Kidney (tissue), 14 donors: ENCODE measurements around the gene FXYD1. TPM values are rescaled to one million over a fixed set of nuclear protein-coding genes. Genes with fewer than 3 reads are reported as not detected.

ENCODE experiments used
- DNase-seq, 5 donors: peaks; one replicate each; pipeline ENCODE4 v3.0.0-alpha.2; 2013 to 2020
- FAIRE-seq: peaks from 2 replicates; lab custom pipeline; 2012; peaks lifted over from hg19 to GRCh38; lab: Jason Lieb, UNC
- H3K27ac ChIP-seq, 2 donors: one replicate each; pipeline ENCODE4 v1.7.0; 2013; ENCODE audit warnings: low read depth in 2 of 2, low read length in 2 of 2, inconsistent platforms in 1 of 2
- H3K27me3 ChIP-seq: one replicate; pipeline ENCODE4 v1.7.1; 2013; ENCODE audit warnings: low read length, inconsistent platforms; ENCODE audit not compliant: control insufficient read depth, insufficient read depth
- H3K36me3 ChIP-seq, 3 donors: one replicate each; pipeline versions ENCODE4 v1.7.0 to v1.7.1; 2013; ENCODE audit warnings: low read length in 3 of 3, control low read depth in 1 of 3, inconsistent platforms in 1 of 3; ENCODE audit not compliant: insufficient read depth in 3 of 3, control insufficient read depth in 2 of 3
- H3K4me1 ChIP-seq, 3 donors: one replicate each; pipeline versions ENCODE4 v1.7.0 to v1.7.1; 2013; ENCODE audit warnings: low read length in 3 of 3, inconsistent platforms in 1 of 3, low read depth in 1 of 3; ENCODE audit not compliant: control insufficient read depth in 2 of 3, insufficient read depth in 2 of 3
- H3K4me3 ChIP-seq, 3 donors: one replicate each; pipeline versions ENCODE4 v1.7.0 to v1.8.1; 2013; ENCODE audit warnings: low read length in 3 of 3, control low read depth in 1 of 3, inconsistent platforms in 1 of 3
- H3K9ac ChIP-seq, 3 donors: one replicate each; pipeline versions ENCODE4 v1.7.0 to v1.7.1; 2013; ENCODE audit warnings: low read length in 3 of 3, control low read depth in 1 of 3, inconsistent platforms in 1 of 3
- H3K9me3 ChIP-seq, 3 donors: one replicate each; pipeline versions ENCODE4 v1.7.0 to v1.7.1; 2013; ENCODE audit warnings: low read length in 3 of 3, control low read depth in 1 of 3, inconsistent platforms in 1 of 3; ENCODE audit not compliant: control insufficient read depth in 2 of 3, insufficient read depth in 1 of 3
- intact Hi-C: fragments of 100-400 bp; cut with DNase I; formaldehyde crosslinking; loops from one replicate; pipeline ENCODE4 v1.11.1; 2022
- polyA plus RNA-seq: library from polyadenylated mRNA; stranded (reverse); fragments of 350-450 nt; fragmentation: Illumina TruSeq; extraction: RNeasy Lipid Tissue Mini Kit (QIAGEN cat#74804); gene quantifications from one replicate; pipeline ENCODE4 v1.2.3, GENCODE V29; 2014; ENCODE audit warnings: low read depth, low replicate concordance; ENCODE audit not compliant: insufficient read depth
- total RNA-seq: library from RNA; stranded (reverse); fragmentation: NEBNext Ultra II Directional; extraction: Animal tissue kit (Norgen Biotek cat#: 25700); gene quantifications from one replicate; pipeline ENCODE4 v1.2.1, GENCODE V29; 2021
- TF ChIP-seq, protein P1 (sequence below): IDR thresholded peaks from 3 replicates; pipeline ENCODE4 v1.5.1; 2012; ENCODE audit warnings: mild to moderate bottlenecking, moderate library complexity, borderline replicate concordance; ENCODE audit not compliant: insufficient read depth; ENCODE audit errors: extremely low read depth
- donor health status: control.
- donor health status: control.
- donor health status: control.
- donor health status: control.
- donor health status: control.
- donor health status: DM: yes; HTN: yes; CAD: no.
- donor health status: Normal renal cell carcinoma (clear cell type).

FXYD1 gene
- total and polyA plus RNA-seq, 2 donors from 2014 or later: 31.8 to 39.0 TPM

GRCh38 chr19:35109395-35110112 lies 29.1 kb upstream of the FXYD1 start:
- Histone ChIP-seq H3K9me3 (peaks cover 0 to 4% (median 3%) of the 10 kb centered on the region in 3 donors), H3K27ac (no peak overlapping the region), H3K36me3 (no peaks in the 10 kb centered on the region), H3K4me3 (no peak overlapping the region), H3K9ac (no peak overlapping the region), H3K4me1 (peaks cover 0 to 4% (median 0%) of the 10 kb centered on the region in 3 donors), H3K27me3 (no peaks in the 10 kb centered on the region)
- no peak for DNase-seq
- intact Hi-C loops: no loop called here
- no peak for FAIRE-seq
- TF ChIP-seq, protein P1, sequence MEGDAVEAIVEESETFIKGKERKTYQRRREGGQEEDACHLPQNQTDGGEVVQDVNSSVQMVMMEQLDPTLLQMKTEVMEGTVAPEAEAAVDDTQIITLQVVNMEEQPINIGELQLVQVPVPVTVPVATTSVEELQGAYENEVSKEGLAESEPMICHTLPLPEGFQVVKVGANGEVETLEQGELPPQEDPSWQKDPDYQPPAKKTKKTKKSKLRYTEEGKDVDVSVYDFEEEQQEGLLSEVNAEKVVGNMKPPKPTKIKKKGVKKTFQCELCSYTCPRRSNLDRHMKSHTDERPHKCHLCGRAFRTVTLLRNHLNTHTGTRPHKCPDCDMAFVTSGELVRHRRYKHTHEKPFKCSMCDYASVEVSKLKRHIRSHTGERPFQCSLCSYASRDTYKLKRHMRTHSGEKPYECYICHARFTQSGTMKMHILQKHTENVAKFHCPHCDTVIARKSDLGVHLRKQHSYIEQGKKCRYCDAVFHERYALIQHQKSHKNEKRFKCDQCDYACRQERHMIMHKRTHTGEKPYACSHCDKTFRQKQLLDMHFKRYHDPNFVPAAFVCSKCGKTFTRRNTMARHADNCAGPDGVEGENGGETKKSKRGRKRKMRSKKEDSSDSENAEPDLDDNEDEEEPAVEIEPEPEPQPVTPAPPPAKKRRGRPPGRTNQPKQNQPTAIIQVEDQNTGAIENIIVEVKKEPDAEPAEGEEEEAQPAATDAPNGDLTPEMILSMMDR: no peak

DNA sequence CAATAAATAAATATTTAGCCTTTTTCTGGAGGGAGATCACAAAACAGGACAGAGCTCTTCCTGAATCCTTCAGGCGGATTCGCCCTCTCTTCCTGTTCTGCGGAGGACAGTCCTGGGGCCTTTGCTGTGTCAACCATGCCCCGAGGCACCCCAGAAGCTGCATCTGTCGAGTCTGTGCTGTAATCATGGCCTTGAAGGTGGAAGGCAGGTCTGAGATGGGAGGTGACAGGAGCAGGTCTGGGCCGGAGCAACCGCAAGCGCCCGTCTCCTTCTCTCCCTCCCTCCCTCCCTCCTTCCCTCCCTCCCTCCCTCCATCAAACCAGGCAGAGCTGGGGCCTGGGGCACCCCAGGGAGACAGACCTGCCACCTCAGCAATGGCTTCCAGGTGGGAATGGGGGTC lies 27.6 kb upstream of the FXYD1 start:
- H3K9ac ChIP-seq: no peak overlapping the region
- H3K4me1 ChIP-seq: peaks cover 0 to 4% (median 3%) of the 10 kb centered on the region in 3 donors
- H3K4me3 ChIP-seq: no peak overlapping the region
- no peak overlapping the region for H3K27ac ChIP-seq
- no peaks in the 10 kb centered on the region for H3K27me3 ChIP-seq
- intact Hi-C loops: no loop called here
- TF ChIP-seq, protein P1: no peak
- DNase-seq (no peak), FAIRE-seq (no peak)
- no peaks in the 10 kb centered on the region for H3K9me3 ChIP-seq
- no peaks in the 10 kb centered on the region for H3K36me3 ChIP-seq

DNA sequence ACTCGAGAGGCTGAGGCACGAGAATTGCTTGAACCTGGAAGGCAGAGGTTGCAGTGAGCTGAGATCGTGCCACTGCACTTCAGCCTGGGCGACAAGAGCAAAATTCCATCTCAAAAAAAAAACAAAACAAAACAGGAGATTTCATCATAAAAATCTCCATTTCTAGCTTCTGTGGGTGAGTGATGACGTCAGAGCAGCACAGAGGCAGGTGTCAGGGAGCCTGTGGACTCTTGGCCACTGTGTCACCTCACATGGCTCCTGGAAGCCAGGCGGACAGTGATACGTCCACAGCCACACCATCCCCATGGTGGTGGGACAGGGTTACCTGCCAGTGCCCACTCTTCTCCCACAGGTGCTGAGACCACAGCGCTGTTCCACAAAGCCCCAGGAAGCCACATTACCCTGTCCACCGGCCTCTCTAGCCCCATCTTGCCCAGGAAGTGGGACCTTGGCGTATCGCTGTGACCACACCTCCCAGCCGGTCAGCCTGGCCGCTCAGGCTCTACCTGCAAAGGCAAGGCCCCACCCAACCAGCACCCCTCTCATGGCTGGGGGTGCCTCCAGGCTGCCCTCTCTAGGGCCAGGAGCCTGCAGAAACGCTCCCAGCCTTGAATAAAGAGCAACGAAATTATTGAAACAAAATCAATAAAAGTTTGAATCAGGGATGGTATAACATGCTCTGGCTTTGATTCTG lies 25.5 kb upstream of the FXYD1 start:
- no peak overlapping the region for H3K4me3 ChIP-seq
- H3K27ac ChIP-seq: no peak overlapping the region

More for the DNA sequence above, 25.5 kb upstream of the FXYD1 start:
- no peaks in the 10 kb centered on the region for H3K27me3 ChIP-seq
- H3K9ac ChIP-seq: no peak overlapping the region
- no peak for FAIRE-seq
- H3K36me3 ChIP-seq: no peaks in the 10 kb centered on the region
- intact Hi-C loops: no loop called here
- peaks cover 0 to 4% (median 3%) of the 10 kb centered on the region in 3 donors for H3K4me1 ChIP-seq
- DNase-seq: no peak
- TF ChIP-seq, protein P1: no peak
- no peaks in the 10 kb centered on the region for H3K9me3 ChIP-seq
